GM18526 (cell line): ENCODE measurements around the gene LMF1.

Experiments used
- POLR2A ChIP-seq: IDR thresholded peaks from 3 replicates; pipeline ENCODE4 v1.6.1; 2011; ENCODE audit not compliant: insufficient read length; ENCODE audit errors: extremely low read depth

LMF1 gene

DNA sequence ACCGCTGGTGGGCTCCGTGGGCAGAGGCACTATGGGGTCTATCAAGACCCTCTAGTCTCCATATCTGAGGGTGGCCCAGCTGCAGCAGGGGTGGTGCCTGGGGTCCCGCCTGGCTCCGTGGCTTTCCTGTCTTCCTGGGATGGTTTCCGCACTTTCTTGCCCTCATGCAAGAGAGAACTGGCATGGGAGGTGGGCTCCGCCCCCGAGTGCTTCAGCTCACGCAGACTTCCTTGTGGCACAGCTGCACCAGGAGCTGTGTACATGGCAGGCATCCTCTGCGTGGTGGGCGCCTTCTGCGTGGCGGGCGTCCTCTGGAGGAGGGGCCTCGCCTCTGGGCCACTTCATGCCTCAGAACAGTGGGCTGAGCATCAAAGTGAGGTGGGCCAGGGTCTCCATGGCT lies 73.1 kb downstream of the LMF1 start:
- TF ChIP-seq POLR2A = no peak

GRCh38 chr16:897200-897543 lies 73.6 kb downstream of the LMF1 start:
- no peak for TF ChIP-seq POLR2A

- no peak for TF ChIP-seq POLR2A
Observed at GRCh38 chr16:896261-897199, 74.3 kb downstream of the LMF1 start.

- TF ChIP-seq POLR2A = no peak
Observed at GRCh38 chr16:895371-895770, 75.4 kb downstream of the LMF1 start.

DNA sequence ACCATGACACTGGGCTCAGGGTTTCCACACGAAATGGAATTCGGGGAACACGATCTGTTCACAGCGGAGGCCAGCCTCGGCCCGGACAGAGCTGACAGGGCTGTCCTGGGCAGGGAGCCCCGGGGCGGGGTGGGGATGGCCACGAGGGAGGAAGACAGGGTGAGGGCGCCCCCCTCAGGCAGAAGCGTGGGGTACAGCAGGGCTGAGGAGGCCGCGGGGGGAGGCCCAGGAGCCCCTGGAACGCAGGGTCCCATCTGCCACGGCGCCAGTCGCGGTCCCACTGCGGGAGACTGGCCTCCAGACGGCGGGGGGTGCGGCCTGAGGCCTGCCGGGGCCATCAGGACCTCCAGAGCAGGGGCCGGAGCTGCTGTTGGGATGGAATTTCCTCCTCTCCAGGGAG lies 75.9 kb downstream of the LMF1 start:
- no peak for TF ChIP-seq POLR2A

GRCh38 chr16:894136-894535 lies 76.6 kb downstream of the LMF1 start:
- TF ChIP-seq POLR2A = no peak

DNA sequence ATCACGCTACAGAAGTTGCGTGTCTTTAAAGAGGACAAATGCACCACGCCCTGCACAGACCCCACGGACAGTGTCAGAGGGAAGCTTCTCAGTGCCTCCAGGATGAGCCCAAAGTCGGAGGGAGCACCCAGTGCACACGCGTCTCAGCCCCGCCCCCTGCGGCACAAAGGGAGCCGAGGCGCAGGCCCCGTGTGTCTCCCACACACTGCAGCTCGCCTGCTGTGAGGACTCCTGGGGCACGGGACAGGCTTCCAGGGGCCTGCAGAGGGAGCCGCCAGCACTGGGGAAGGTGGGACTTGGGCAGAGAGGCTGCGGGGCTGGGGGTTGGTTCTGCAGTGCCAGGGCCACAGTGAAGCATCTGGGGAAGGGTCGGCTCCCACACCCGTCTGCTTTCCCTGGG lies 77.4 kb downstream of the LMF1 start:
- no peak for TF ChIP-seq POLR2A

- no peak for TF ChIP-seq POLR2A
Observed at GRCh38 chr16:892536-893255, 78.1 kb downstream of the LMF1 start.

DNA sequence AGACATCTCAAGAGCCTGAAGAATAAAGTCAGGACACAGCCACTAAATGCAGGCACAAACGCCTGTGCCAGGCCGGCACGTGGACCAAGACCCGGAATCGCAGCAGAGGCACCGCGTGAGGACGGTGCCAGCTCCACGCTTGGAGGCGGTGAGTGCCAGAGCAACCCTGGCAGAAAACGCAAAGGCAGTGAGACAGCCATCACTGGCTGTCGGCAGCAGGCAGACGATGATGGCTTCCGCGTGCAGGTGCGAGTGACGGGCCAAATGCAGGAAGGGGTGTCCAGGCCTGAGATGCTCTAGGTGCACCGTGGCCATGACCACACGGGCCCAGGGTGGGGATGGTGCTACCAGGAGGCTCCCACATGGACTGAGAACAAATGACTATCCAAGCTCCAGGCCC lies 78.8 kb downstream of the LMF1 start:
- TF ChIP-seq POLR2A = no peak

GRCh38 chr16:891353-891740 lies 79.4 kb downstream of the LMF1 start:
- no peak for TF ChIP-seq POLR2A

GRCh38 chr16:890716-891352 lies 80.0 kb downstream of the LMF1 start:
- TF ChIP-seq POLR2A = no peak

DNA sequence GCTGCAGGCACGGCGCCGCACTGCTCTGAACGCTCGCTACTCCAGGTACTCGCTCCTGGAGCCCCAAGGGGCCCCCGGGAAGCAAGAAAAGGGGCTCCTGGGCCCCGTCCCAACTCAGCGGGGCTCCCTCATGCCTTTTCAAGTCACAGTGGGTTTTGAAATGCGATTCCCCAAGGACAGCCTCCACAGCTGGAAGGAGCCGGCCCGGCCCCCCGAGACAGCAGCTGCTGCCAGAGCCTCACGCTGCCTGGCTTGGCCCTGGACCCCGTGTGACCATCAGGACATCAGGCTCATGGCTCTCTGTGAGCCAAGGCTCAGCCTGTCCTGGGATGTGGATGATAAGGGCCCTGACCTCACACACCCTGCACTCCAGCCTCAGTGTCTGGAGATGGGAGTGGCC lies 80.6 kb downstream of the LMF1 start:
- no peak for TF ChIP-seq POLR2A

DNA sequence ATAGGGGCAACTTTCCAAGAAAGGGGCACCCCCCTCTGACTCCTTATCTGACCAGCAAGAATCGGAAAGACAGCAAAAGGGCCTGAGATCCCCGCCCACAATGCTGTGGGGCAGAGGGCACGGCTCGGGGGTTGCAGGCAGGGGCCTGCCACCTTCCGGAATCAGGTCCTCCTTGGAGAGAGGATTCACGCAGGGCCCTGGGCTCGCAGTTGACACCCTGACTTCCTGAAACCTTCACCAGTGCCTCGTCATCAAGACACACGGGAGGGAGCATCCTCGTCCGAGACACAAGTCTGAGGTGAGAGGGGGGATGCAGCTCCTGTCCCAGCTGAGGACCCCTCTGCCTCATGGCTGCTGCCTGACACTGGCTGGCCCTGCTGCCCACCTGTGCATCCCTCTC lies 81.2 kb downstream of the LMF1 start:
- TF ChIP-seq POLR2A = no peak

DNA sequence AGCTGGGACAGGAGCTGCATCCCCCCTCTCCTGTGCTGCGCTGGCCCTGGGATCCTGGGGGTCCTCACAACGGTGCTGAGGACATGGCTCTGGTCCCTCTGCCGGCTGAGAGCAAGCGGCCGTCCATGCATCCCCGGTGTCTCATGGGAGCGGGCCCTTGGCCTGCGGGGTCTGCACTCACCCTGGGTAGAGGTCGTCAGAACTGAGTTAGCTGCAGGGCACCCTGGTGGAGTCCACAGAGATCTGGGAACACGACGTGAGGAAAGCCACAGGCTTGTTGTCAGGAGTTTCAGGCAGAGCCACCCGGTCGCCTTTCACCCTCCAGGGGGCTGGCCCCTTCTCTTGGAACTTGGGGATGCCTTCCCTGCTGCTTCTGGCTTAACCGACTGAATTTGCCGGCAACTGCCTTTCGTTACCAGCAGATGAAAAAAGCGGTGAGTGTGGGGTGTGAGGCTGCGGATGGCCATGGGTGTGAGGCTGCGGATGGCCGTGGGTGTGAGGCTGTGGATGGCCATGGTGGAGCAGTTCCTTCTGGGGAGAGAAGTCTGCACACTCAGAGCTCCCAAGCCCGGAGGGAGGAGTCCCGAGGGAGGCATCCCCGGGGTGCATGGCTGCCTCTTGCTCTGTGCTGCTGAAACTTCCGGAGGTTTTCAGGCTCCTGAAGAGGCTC lies 81.7 kb downstream of the LMF1 start:
- no peak for TF ChIP-seq POLR2A

DNA sequence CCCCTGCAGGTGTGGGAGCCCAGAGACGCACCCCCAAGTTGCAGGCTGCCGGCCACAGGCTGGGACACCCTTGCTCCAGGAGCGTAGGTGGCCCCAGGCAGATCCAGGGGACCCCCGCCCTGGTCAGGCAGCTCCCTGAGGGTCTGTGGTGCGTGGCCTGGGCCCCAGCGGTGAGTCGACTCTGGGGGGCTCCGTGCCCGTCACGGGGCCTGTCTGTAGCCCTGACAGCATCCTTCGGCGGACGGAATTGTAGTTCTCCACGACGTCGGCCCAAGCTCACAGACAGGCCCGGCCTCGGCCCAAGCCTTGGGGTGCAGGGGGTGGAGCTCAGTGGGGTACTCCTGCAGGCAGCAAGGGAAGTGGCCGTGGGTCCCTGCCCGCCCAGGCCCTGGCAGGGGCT lies 82.9 kb downstream of the LMF1 start:
- TF ChIP-seq POLR2A = no peak

- TF ChIP-seq POLR2A = no peak
Observed at GRCh38 chr16:886802-887731, 83.7 kb downstream of the LMF1 start.
